Suprapubic skin (tissue), 4 donors: ENCODE measurements around the gene CCDC88C.

Experiments used
- EP300 ChIP-seq: sonication (generic); formaldehyde crosslinking; IDR thresholded peaks from one replicate; pipeline ENCODE4 v1.6.1; 2017; ENCODE audit warnings: antibody characterized with exemption
- POLR2A ChIP-seq, 2 donors: fragments of 450-650 bp; IDR thresholded peaks; one replicate each; pipeline ENCODE4 v1.6.1; 2017; ENCODE audit warnings: antibody characterized with exemption in 2 of 2, mild to moderate bottlenecking in 2 of 2, moderate library complexity in 2 of 2
- POLR2AphosphoS5 ChIP-seq, 3 donors: sonication (generic); formaldehyde crosslinking; IDR thresholded peaks; one replicate each; pipeline ENCODE4 v1.6.1; 2017; ENCODE audit warnings: antibody characterized with exemption in 3 of 3
- TF ChIP-seq, protein P1 (sequence below), 2 donors: fragments of 200-600 bp in 1 of 2; fragments of 450-650 bp in 1 of 2; sonication (generic) in 1 of 2; IDR thresholded peaks; one replicate each; pipeline ENCODE4 v1.5.1; 2016 to 2019; ENCODE audit warnings: antibody characterized with exemption in 2 of 2, mild to moderate bottlenecking in 1 of 2, moderate library complexity in 1 of 2

DNA sequence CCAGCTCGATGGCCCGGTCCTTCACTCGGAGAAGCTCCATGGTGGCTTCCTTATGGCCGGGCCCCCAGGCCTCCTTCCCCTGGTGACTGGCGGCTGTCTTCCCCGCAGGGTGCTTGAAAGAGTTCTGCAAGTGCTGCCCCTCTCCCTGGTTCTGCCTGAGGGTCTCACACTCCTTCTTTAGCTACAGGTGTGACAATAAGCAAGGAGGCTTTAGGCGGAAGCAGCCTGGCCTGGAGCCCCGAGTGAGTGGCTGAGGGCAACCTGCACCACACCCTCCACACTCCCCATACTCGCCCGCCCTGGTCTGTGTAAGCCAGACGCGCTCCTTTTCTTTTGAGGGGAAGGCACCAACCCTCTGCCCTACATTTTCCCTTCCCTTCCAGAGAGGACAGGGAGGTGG lies 110.6 kb downstream of the CCDC88C start:
- TF ChIP-seq POLR2A (IDR thresholded peaks at IDR 0.05) (no peak), POLR2AphosphoS5 (IDR thresholded peaks at IDR 0.05) (no peak), EP300 (no peak)
- TF ChIP-seq, protein P1, sequence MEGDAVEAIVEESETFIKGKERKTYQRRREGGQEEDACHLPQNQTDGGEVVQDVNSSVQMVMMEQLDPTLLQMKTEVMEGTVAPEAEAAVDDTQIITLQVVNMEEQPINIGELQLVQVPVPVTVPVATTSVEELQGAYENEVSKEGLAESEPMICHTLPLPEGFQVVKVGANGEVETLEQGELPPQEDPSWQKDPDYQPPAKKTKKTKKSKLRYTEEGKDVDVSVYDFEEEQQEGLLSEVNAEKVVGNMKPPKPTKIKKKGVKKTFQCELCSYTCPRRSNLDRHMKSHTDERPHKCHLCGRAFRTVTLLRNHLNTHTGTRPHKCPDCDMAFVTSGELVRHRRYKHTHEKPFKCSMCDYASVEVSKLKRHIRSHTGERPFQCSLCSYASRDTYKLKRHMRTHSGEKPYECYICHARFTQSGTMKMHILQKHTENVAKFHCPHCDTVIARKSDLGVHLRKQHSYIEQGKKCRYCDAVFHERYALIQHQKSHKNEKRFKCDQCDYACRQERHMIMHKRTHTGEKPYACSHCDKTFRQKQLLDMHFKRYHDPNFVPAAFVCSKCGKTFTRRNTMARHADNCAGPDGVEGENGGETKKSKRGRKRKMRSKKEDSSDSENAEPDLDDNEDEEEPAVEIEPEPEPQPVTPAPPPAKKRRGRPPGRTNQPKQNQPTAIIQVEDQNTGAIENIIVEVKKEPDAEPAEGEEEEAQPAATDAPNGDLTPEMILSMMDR (IDR thresholded peaks at IDR 0.05), result no peak
